ENCODE data around the gene CSPG4. TPM values are rescaled to one million over a fixed set of nuclear protein-coding genes. Genes with fewer than 3 reads are reported as not detected.

Gene CSPG4
- total and polyA plus RNA-seq, 3 donors from 2014 or later, result 4.4 to 6.5 (median 5.2) TPM

DNA sequence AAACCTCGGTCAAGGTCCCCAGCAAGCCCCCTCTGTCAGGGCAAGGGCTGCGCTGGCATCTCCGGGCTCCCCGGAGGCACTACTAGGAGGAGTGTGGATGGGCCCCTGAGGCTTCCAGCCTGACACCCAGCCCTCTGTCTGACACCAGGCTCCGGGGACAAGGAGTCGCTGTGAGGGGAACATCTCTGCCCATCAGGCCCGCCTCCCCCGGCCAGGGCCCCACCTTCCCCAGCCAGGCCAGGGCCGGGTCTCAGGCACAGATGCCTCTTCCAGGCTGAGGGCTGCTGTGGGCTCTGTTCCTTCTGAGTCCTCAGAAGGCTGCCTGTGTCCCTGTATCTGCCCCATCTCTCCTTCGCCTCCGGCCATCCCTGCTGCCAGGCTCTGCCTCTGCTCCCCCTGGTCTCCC is 15.8 kb downstream of the CSPG4 start:
- no peak for TF ChIP-seq POLR2A (IDR thresholded peaks at IDR 0.05)
- TF ChIP-seq, protein P1, sequence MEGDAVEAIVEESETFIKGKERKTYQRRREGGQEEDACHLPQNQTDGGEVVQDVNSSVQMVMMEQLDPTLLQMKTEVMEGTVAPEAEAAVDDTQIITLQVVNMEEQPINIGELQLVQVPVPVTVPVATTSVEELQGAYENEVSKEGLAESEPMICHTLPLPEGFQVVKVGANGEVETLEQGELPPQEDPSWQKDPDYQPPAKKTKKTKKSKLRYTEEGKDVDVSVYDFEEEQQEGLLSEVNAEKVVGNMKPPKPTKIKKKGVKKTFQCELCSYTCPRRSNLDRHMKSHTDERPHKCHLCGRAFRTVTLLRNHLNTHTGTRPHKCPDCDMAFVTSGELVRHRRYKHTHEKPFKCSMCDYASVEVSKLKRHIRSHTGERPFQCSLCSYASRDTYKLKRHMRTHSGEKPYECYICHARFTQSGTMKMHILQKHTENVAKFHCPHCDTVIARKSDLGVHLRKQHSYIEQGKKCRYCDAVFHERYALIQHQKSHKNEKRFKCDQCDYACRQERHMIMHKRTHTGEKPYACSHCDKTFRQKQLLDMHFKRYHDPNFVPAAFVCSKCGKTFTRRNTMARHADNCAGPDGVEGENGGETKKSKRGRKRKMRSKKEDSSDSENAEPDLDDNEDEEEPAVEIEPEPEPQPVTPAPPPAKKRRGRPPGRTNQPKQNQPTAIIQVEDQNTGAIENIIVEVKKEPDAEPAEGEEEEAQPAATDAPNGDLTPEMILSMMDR (IDR thresholded peaks at IDR 0.05), result no peak
- H3K27ac ChIP-seq, result no peak overlapping the region
- no peaks in the 10 kb centered on the region for H3K36me3 ChIP-seq (ENCODE audit: low read depth, missing control alignments)
- intact Hi-C loops (cut with DNase I; ENCODE audit: low total_unique reads), result no loop called here
- H3K27me3 ChIP-seq, result no peaks in the 10 kb centered on the region
- no peak for DNase-seq
- no peaks in the 10 kb centered on the region for H3K9me3 ChIP-seq
- peaks cover 19% of the 10 kb centered on the region for H3K4me1 ChIP-seq
- WGBS, 2 donors, result 68 to 75% methylated on average over 8 to 11 of the region's 11 CpGs
- H3K4me3 ChIP-seq, result no peak overlapping the region

DNA sequence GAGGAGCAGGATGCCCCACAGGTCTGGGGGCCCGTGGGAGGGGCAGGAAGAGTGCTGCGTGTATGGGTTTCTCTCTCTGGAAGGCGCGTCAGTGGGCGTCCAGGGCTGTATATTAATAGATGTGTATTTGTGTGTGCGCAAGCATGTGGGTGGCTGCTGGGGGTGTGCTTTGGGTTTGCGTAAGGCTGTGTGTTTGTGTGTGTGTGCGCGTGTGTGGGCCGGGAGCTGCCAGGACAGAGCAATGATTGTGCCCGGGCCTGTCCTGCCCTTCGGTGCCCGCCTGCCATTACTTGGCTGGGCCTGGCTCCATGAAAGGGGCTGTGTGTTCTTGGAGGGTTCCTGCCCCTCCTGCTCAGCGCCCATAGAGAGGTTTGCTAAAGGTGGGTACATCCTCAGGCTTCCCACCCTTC is 16.3 kb downstream of the CSPG4 start:
- peaks cover 19% of the 10 kb centered on the region for H3K4me1 ChIP-seq
- 92 to 94% methylated on average over 7 to 14 of the region's 14 CpGs for WGBS, 2 donors

DNA sequence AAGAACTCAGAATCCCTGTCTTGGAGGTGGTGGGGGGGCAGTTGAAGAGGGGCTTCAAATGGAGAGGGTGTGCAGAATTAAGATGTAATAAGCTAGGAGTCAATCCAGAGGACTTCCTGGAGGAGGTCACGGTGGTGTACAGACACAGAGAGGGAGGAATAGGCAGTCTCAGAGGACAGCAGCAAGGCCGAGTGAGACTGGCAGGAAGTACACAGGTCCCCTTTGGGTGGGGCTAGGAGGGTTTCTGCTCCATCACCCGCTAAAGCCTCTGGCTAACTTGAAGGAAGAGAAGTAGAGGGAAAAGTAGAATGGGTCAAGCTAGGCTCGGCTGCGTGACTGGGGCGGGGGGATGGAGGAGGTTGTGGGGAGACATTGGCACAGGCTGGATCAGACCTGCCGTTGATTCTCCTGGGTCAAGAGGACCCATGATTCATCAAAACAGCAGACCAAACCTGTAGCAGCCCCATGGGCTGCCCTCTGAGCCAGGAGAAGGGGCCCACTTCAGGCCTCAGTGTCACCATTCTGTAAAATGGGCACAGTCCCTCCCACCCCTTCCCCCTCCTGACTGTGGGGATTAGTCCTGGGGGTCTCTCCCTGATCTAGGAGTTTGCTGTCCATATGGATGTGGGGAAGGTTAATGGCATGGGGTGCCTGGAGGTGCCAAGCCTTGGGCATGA is 16.9 kb downstream of the CSPG4 start:
- no peaks in the 10 kb centered on the region for H3K27me3 ChIP-seq
- no peak overlapping the region for H3K4me3 ChIP-seq
- no peak for TF ChIP-seq POLR2A (IDR thresholded peaks at IDR 0.05)
- TF ChIP-seq, protein P1 (IDR thresholded peaks at IDR 0.05), result no peak
- H3K36me3 ChIP-seq (ENCODE audit: low read depth, missing control alignments), result no peaks in the 10 kb centered on the region
- no peak for DNase-seq
- peaks cover 19% of the 10 kb centered on the region for H3K4me1 ChIP-seq
- no peak overlapping the region for H3K27ac ChIP-seq
- H3K9me3 ChIP-seq, result no peaks in the 10 kb centered on the region
- intact Hi-C loops (cut with DNase I; ENCODE audit: low total_unique reads), result no loop called here
- 78 to 85% methylated on average over 7 of the region's 7 CpGs for WGBS, 2 donors

More for the DNA sequence above, 16.3 kb downstream of the CSPG4 start:
- Histone ChIP-seq H3K4me3 (no peak overlapping the region), H3K27ac (no peak overlapping the region), H3K9me3 (no peaks in the 10 kb centered on the region), H3K36me3 (ENCODE audit: low read depth, missing control alignments) (no peaks in the 10 kb centered on the region), H3K27me3 (no peaks in the 10 kb centered on the region)
- TF ChIP-seq POLR2A (IDR thresholded peaks at IDR 0.05), result no peak
- TF ChIP-seq, protein P1 (IDR thresholded peaks at IDR 0.05), result no peak
- intact Hi-C loops (cut with DNase I; ENCODE audit: low total_unique reads), result no loop called here
- no peak for DNase-seq

DNA sequence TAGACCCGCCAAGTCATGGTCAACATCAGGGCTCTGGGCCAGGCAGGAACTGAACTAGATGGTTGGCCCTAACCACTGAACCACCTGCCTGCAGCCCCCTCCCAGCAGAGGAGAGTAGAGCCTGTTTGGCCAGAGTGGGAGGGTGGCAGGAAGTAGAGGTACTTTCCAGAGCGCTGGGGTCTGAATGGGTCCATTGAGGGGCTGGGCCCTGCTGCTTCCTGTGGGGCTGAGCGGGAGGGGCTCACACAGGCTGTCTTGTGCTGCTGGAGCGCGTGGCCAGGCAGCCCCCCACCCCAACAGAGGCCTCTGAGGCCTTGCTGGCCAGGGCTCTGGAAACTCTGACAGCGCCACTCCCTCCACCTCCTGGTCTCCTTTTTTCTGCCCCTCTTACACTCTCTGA is 17.4 kb downstream of the CSPG4 start:
- DNase-seq, result no peak
- TF ChIP-seq, protein P1 (IDR thresholded peaks at IDR 0.05), result no peak
- no peak for TF ChIP-seq POLR2A (IDR thresholded peaks at IDR 0.05)
- intact Hi-C loops (cut with DNase I; ENCODE audit: low total_unique reads), result no loop called here
- Histone ChIP-seq H3K4me3 (no peak overlapping the region), H3K36me3 (ENCODE audit: low read depth, missing control alignments) (no peaks in the 10 kb centered on the region), H3K27me3 (no peaks in the 10 kb centered on the region), H3K9me3 (no peaks in the 10 kb centered on the region), H3K27ac (no peak overlapping the region), H3K4me1 (peaks cover 15% of the 10 kb centered on the region)
- WGBS, 2 donors, result 71 to 75% methylated on average over 4 to 6 of the region's 6 CpGs
